GM18508 (cell line): ENCODE results near the gene C1QL4.

Experiments used
- ATAC-seq: cut with Tn5 transposase; IDR thresholded peaks from one replicate; pipeline ENCODE4 v1.9.1; 2021; ENCODE audit warnings: moderate number of reproducible peaks; ENCODE audit not compliant: insufficient read depth, unreplicated experiment

The C1QL4 gene

GRCh38 chr12:49348781-49349180 lies 11.8 kb upstream of the C1QL4 start:
- no peak for ATAC-seq

- ATAC-seq: no peak
These were observed 10.6 kb upstream of the C1QL4 start for GRCh38 chr12:49347311-49348193.

- no peak for ATAC-seq
These were observed 9.8 kb upstream of the C1QL4 start, which contains the start of gene DNAJC22 for GRCh38 chr12:49346659-49347310. Gene DNAJC22, plus strand, starts transcription at chr12:49346888. Its CDS starts 1,985 bp downstream, at chr12:49348873.

DNA sequence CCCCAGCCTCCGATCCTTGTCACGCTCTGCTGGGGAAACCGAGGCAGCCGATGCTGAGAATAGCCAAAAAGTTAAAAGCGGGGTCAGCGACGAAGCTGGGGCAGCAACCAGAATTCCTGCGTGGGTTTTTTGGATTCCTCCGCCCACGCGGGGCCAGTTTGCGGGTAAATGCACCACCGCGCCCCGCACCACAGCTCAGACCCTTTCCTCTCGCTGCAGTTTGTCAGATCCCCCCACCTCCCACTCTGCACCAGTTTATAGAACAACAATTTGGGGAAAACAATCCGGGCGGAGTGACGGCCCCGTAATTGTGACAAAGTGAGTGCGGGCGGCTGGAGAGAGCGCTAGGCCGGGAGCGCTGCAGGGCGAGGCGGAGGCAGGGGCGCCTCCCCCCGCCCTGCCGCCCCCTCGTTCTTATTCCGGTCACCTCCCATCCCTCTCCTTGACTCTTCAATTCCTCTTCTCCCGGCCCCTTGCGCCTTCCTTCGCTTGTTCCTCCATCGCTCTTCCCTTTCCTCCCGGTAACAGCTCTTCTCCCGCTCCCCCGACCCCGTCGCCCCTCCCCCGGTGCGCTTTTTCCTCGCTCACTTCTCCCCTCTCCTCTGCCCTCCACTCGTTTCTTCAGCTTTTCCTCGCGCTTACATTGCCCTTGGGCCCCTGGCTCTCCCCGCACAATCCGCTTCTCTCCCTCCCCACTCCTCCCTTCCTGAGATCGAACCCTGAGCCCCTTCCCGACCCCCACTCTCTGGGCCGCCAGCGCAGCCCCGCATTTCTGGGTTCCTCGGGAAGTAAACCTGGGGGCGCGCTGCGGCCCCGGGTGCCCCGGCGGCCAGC lies 9.1 kb upstream of the C1QL4 start:
- ATAC-seq: no peak

- no peak for ATAC-seq
These were observed 8.2 kb upstream of the C1QL4 start for GRCh38 chr12:49345051-49345824.

DNA sequence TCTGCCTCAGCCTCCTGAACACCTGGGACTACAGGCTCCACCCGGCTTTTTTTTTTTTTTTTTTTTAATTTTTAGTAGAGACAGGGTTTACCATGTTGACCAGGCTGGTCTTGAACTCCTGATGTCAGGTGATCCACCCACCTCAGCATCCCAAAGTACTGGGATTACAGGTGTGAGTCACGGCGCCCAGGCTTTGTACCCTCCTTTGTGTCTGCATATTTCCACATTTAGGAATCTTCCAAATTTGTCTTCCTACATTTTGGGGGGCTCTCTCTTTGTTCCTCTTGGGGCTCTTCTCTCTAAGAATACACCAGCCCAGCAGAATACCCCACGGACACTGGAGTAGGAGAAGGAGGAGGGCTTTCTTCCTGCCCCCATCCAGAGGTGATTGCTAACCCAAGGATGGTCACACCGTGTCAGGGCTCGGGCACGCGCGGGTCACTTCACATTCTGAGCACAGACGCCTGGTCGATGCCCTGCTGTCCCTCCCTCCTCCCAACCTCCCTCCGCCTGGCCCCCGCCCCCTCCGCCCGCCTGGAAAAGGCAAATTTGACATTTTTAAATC lies 7.6 kb upstream of the C1QL4 start:
- ATAC-seq: no peak

GRCh38 chr12:49342914-49343731 lies 6.1 kb upstream of the C1QL4 start:
- ATAC-seq: no peak

GRCh38 chr12:49342066-49342913 lies 5.3 kb upstream of the C1QL4 start:
- ATAC-seq: no peak

GRCh38 chr12:49341777-49342065 lies 4.7 kb upstream of the C1QL4 start:
- ATAC-seq: no peak

DNA sequence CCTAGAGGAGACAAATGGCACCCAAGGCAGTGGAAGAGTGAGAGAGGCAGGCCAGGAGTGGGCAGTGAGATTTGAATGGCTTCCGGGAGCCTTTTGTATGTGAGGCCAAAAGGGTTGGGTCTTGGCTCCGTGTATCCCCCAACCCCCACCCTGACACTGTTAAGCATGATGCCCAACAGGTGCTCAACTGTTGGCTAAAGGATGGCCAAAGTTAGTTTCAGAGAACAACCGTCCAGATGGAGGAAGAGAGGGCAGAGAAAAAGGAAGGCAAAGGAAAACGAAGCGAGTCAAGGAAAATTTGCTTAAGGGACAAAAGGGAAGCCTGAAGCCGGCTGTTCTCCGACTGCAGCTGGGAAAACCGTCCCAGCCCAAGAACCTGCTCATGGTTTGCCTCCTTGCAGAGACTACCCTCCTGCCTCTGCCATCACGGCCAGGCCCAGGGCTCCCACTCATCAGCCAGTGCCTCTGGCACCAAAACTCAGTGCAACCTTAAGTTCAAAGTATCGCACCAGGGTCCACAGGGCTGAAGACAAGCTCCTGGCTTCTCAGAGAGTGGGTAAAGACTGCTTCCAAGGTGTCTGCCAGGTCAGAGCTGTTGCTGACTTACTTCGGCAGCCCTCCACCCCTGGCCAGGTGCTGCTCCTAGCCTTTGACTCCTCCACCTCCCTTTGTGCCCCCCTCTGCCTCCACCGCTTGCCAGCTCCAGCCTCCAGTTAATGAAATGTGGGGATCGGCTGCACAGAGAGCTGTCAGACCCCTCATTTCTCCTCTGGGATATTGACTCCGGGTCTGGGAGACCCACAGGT lies 4.2 kb upstream of the C1QL4 start:
- no peak for ATAC-seq

GRCh38 chr12:49340095-49340870 lies 3.3 kb upstream of the C1QL4 start:
- ATAC-seq: no peak

- no peak for ATAC-seq
These were observed 2.5 kb upstream of the C1QL4 start for GRCh38 chr12:49339464-49339861.

GRCh38 chr12:49338830-49339463 lies 2.0 kb upstream of the C1QL4 start:
- no peak for ATAC-seq

GRCh38 chr12:49335955-49336644 lies 888 bp downstream of the C1QL4 start:
- ATAC-seq: no peak

GRCh38 chr12:49335118-49335954 lies 1.7 kb downstream of the C1QL4 start:
- no peak for ATAC-seq
